ENCODE measurements around the gene PXMP4.
"Not testable (repeated sequence)": the region's sequence is repeated elsewhere in the genome, so short reads cannot be mapped to it uniquely, and the experiment has no call there.

The PXMP4 gene

DNA sequence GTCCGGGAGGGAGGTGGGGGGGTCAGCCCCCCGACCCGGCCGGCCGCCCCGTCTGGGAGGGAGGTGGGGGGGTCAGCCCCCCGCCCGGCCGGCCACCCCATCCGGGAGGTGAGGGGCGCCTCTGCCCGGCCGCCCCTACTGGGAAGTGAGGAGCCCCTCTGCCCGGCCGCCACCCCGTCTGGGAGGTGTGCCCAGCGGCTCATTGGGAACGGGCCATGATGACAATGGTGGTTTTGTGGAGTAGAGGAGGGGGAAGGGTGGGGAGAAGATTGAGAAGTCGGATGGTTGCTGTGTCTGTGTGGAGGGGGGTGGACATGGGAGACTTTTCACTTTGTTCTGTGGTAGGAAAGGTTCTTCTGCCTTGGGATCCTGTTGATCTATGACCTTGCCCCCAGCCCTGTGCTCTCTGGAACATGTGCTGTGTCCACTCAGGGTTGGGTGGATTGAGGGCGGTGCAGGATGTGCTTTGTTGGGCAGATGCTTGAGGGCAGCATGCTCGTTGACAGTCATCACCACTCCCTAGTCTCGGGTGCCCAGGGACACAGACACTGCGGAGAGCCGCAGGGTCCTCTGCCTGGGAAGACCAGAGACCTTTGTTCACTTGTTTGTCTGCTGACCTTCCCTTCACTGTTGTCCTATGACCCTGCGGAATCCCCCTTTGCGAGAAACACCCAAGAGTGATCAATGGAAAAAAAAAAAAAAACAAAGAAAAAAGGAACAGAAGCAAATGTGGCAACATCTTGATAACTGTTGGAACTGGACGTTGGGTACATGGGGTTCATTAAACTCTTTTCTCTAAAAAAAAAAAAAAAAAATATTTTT is 18.3 kb downstream of the PXMP4 start:
- Histone ChIP-seq H3K27ac (ENCODE audit: low read depth, low read length) (no peak overlapping the region), H3K36me3 (ENCODE audit: insufficient read depth, low read length) (no peaks in the 10 kb centered on the region), H3K9ac (ENCODE audit: low read depth, low read length) (no peak overlapping the region), H3K4me3 (ENCODE audit: low read length) (no peak overlapping the region), H3K4me1 (ENCODE audit: insufficient read depth, low read length) (no peaks in the 10 kb centered on the region), H3K27me3 (ENCODE audit: insufficient read depth, low read length) (no peaks in the 10 kb centered on the region), H3K9me3 (ENCODE audit: insufficient read depth, low read depth, low read length) (0 out of 2 replicates have a peak, but pooled peaks cover 3% of the 10 kb centered on the region)
- WGBS, result 94% methylated on average over 26 of the region's 27 CpGs

DNA sequence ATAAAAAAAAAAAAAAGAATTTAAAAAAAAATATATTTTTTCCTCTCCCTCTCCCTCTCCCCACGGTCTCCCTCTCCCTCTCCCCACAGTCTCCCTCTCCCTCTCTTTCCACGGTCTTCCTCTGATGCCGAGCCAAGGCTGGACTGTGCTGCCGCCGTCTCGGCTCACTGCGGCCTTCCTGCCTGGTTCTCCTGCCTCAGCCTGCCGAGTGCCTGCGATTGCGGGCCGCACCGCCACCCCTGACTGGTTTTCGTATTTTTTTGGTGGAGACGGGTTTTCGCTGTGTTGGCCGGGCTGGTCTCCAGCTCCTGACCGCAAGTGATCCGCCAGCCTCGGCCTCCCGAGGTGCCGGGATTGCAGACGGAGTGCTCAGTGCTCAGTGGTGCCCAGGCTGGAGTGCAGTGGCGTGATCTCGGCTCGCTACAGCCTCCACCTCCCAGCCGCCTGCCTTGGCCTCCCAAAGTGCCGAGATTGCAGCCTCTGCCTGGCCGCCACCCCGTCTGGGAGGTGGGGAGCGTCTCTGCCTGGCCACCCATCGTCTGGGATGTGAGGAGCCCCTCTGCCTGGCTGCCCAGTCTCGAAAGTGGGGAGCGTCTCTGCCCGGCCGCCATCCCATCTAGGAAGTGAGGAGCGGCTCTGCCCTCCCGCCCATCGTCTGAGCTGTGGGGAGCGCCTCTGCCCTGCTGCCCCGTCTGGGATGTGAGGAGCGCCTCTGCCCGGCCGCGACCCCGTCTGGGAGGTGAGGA is 19.2 kb downstream of the PXMP4 start:
- H3K9me3 ChIP-seq (ENCODE audit: insufficient read depth, low read depth, low read length); H3K4me3 ChIP-seq (ENCODE audit: low read length); H3K9ac ChIP-seq (ENCODE audit: low read depth, low read length); H3K36me3 ChIP-seq (ENCODE audit: insufficient read depth, low read length); H3K27me3 ChIP-seq (ENCODE audit: insufficient read depth, low read length); H3K27ac ChIP-seq (ENCODE audit: low read depth, low read length); H3K4me1 ChIP-seq (ENCODE audit: insufficient read depth, low read length): not testable (repeated sequence)
- WGBS, result 96% methylated on average over 44 of the region's 45 CpGs

DNA sequence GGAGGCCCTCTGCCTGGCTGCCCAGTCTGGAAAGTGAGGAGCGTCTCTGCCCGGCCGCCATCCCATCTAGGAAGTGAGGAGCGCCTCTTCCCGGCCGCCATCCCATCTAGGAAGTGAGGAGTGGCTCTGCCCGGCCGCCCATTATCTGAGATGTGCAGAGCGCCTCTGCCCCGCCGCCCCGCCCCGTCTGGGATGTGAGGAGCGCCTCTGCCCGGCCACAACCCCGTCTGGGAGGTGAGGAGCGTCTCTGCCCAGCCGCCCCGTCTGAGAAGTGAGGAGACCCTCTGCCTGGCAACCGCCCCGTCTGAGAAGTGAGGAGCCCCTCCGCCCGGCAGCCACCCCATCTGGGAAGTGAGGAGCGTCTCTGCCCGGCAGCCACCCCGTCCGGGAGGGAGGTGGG is 21.1 kb downstream of the PXMP4 start:
- not testable (repeated sequence) for H3K27me3 ChIP-seq (ENCODE audit: insufficient read depth, low read length); H3K9me3 ChIP-seq (ENCODE audit: insufficient read depth, low read depth, low read length)
- WGBS, result 94% methylated on average over 19 of the region's 27 CpGs

DNA sequence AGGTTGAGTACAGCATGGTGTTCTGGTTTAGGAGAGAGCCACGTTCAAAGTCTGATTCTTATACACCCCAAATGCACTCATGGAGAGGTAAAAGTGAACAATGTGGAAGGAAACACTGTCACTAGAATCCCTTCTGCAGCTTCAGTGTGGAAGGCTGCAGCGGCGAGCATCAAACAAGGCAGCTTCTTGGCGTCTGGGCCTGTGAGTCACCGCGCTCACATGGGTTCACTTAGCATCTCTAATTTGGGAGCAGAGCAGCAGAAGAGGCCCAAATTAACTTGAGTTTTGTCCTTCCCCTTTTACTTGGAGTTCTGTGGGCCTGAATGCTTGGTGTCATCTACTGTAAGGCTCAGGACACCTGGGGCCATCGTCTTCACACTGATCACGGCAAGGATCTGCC is 23.0 kb downstream of the PXMP4 start:
- WGBS, result 83% methylated on average over 8 of the region's 8 CpGs
- no peak overlapping the region for H3K9ac ChIP-seq (ENCODE audit: low read depth, low read length)
- peaks cover 17% of the 10 kb centered on the region for H3K4me1 ChIP-seq (ENCODE audit: insufficient read depth, low read length)
- 0 out of 2 replicates have a peak, but pooled peaks cover 3% of the 10 kb centered on the region for H3K9me3 ChIP-seq (ENCODE audit: insufficient read depth, low read depth, low read length)
- H3K4me3 ChIP-seq (ENCODE audit: low read length), result no peak overlapping the region
- no peak overlapping the region for H3K27ac ChIP-seq (ENCODE audit: low read depth, low read length)
- no peaks in the 10 kb centered on the region for H3K36me3 ChIP-seq (ENCODE audit: insufficient read depth, low read length)
- H3K27me3 ChIP-seq (ENCODE audit: insufficient read depth, low read length), result no peaks in the 10 kb centered on the region

More for the DNA sequence above, 21.1 kb downstream of the PXMP4 start:
- H3K4me1 ChIP-seq (ENCODE audit: insufficient read depth, low read length); H3K36me3 ChIP-seq (ENCODE audit: insufficient read depth, low read length); H3K9ac ChIP-seq (ENCODE audit: low read depth, low read length); H3K27ac ChIP-seq (ENCODE audit: low read depth, low read length); H3K4me3 ChIP-seq (ENCODE audit: low read length): not testable (repeated sequence)

DNA sequence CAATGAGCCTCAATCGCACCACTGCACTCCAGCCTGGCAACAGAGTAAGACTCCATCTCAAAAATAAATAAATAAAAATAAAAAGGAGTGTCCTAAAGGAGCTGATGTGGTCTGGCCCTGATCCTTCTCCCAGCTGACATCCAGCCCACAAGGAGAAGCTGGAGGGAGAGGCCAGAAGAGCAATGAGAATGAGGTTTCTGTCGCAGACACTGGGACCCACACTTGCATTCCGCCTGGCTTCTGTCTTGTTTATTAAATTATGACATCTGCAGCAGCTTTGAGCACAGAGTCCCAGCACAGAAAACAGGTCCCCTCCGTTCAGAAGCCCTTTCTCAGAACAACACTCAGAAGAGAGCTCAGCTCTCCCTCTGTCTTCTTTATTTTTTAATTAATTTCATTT is 23.7 kb downstream of the PXMP4 start:
- Histone ChIP-seq H3K27me3 (ENCODE audit: insufficient read depth, low read length) (no peaks in the 10 kb centered on the region), H3K36me3 (ENCODE audit: insufficient read depth, low read length) (no peaks in the 10 kb centered on the region), H3K9me3 (ENCODE audit: insufficient read depth, low read depth, low read length) (0 out of 2 replicates have a peak, but pooled peaks cover 3% of the 10 kb centered on the region), H3K4me1 (ENCODE audit: insufficient read depth, low read length) (peaks cover 17% of the 10 kb centered on the region), H3K4me3 (ENCODE audit: low read length) (no peak overlapping the region), H3K27ac (ENCODE audit: low read depth, low read length) (no peak overlapping the region), H3K9ac (ENCODE audit: low read depth, low read length) (no peak overlapping the region)
- 85% methylated on average over 4 of the region's 4 CpGs for WGBS

DNA sequence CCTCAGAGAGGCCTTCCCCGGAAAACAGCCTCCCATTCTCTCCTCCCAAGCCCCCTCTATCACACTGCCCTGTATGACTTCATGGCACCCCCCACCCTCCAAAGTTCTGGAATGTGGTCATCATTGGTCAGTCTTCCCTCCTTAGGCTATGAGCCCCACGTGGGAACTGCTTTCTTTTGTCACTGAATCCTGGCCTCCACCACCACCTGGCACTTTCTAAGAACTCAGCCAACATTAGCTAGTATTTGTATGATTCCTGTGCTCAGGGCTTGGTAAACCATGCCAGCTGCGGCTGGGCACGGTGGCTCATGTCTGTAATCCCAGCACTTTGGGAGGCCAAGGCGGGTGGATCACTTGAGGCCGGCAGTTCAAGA is 25.5 kb downstream of the PXMP4 start:
- H3K4me3 ChIP-seq (ENCODE audit: low read length), result no peak overlapping the region
- no peak overlapping the region for H3K27ac ChIP-seq (ENCODE audit: low read depth, low read length)
- H3K9ac ChIP-seq (ENCODE audit: low read depth, low read length), result no peak overlapping the region
- peaks cover 6% of the 10 kb centered on the region for H3K27me3 ChIP-seq (ENCODE audit: insufficient read depth, low read length)
- peaks cover 23% of the 10 kb centered on the region for H3K4me1 ChIP-seq (ENCODE audit: insufficient read depth, low read length)
- whole genome bisulfite sequencing, result 76% methylated on average over 6 of the region's 6 CpGs
- 0 out of 2 replicates have a peak, but pooled peaks cover 3% of the 10 kb centered on the region for H3K9me3 ChIP-seq (ENCODE audit: insufficient read depth, low read depth, low read length)
- no peaks in the 10 kb centered on the region for H3K36me3 ChIP-seq (ENCODE audit: insufficient read depth, low read length)

DNA sequence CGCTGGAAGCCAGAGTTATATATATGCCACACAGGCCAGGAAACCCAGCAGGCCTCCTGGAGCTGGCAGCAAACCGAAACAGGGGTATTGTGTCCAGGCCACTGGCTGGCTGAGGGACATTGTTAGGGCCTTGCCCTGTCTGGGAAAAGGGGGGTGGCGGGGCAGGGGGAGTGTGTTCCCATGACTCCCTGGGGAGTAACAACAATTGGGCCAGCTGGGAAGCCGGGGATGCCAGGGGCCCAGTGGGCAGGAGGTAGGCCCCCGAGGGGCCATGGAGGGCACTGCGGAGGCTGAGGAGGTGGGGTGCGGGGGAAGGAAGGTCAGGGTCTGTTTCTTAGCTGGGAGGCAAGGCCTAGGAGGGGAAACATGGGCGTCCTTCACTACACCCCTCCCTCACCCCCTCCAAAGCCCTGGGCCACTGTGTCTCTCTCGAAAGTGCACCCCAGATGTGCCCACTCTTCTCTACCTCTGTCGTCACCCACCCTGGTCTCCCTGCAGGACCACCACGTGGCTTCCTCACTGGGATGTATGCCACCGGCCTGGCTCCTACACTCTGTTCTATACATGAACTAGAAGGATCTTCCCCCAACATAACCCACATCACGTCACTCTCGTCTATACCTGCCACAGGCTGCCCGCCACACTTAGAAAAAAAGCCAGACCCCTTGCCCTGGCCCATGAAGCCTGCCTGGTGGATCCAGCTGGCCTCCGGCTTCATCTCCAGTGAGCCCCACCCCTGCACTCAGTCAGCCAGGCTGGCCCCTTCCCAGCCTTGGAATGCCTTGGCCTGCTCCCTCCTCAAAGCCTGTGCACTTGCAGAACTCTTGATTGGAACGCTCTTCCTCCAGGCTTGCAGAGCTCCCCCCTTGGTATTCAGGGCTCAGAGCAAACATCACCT is 26.1 kb downstream of the PXMP4 start:
- Histone ChIP-seq H3K27ac (ENCODE audit: low read depth, low read length) (no peak overlapping the region), H3K4me1 (ENCODE audit: insufficient read depth, low read length) (peaks cover 23% of the 10 kb centered on the region), H3K27me3 (ENCODE audit: insufficient read depth, low read length) (peaks cover 12% of the 10 kb centered on the region), H3K36me3 (ENCODE audit: insufficient read depth, low read length) (no peaks in the 10 kb centered on the region), H3K9ac (ENCODE audit: low read depth, low read length) (no peak overlapping the region), H3K4me3 (ENCODE audit: low read length) (no peak overlapping the region), H3K9me3 (ENCODE audit: insufficient read depth, low read depth, low read length) (0 out of 2 replicates have a peak, but pooled peaks cover 3% of the 10 kb centered on the region)
- 78% methylated on average over 17 of the region's 17 CpGs for WGBS

DNA sequence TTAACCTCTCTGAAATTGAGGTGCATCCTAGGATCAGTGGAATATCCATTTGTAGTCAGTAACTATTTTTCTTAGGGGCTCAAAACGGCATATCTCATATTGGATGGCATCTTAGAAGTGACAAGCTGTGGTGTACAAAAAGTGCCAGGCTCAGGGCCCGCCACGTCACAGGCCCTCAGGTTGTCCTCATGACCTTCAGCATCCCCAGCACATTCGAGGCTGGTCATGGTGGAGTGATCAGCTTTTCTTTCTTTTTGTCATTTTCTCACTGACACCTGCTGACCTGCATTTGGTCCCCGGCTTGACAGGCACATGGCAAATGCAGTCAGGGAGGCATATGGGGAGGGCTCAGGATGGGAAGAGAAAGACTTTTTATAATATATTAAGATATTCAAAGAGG is 26.8 kb downstream of the PXMP4 start:
- Histone ChIP-seq H3K9ac (ENCODE audit: low read depth, low read length) (no peak overlapping the region), H3K4me1 (ENCODE audit: insufficient read depth, low read length) (peaks cover 23% of the 10 kb centered on the region)
- WGBS, result 82% methylated on average over 4 of the region's 5 CpGs

DNA sequence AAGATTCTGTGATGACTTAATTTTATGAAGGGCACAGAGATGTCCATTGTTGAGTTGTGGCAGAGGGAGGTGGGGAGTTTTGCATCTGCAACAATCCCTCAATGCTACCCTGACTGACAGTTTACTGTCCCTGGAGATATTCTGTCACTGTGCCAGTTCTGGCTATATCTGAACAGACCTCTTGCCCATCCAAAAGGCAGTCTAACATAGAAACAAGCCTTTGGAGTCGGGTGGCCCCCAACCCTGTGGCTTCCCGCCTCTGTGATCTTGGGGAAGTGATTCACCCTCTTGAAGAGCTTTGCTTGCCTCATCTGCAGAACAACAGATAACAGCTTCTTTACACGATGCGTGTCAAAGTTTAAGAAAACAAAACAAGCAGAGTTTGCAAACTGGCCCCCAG is 30.1 kb downstream of the PXMP4 start:
- Histone ChIP-seq H3K27ac (ENCODE audit: low read depth, low read length) (no peak overlapping the region), H3K9ac (ENCODE audit: low read depth, low read length) (no peak overlapping the region), H3K9me3 (ENCODE audit: insufficient read depth, low read depth, low read length) (no peaks in the 10 kb centered on the region), H3K27me3 (ENCODE audit: insufficient read depth, low read length) (peaks cover 23% of the 10 kb centered on the region), H3K4me3 (ENCODE audit: low read length) (no peak overlapping the region), H3K36me3 (ENCODE audit: insufficient read depth, low read length) (no peaks in the 10 kb centered on the region), H3K4me1 (ENCODE audit: insufficient read depth, low read length) (peaks cover 28% of the 10 kb centered on the region)
- whole genome bisulfite sequencing, result 30% methylated on average over 4 of the region's 4 CpGs

More for the DNA sequence above, 26.8 kb downstream of the PXMP4 start:
- peaks cover 19% of the 10 kb centered on the region for H3K27me3 ChIP-seq (ENCODE audit: insufficient read depth, low read length)
- no peak overlapping the region for H3K27ac ChIP-seq (ENCODE audit: low read depth, low read length)
- no peak overlapping the region for H3K4me3 ChIP-seq (ENCODE audit: low read length)
- 0 out of 2 replicates have a peak, but pooled peaks cover 3% of the 10 kb centered on the region for H3K9me3 ChIP-seq (ENCODE audit: insufficient read depth, low read depth, low read length)
- no peaks in the 10 kb centered on the region for H3K36me3 ChIP-seq (ENCODE audit: insufficient read depth, low read length)

DNA sequence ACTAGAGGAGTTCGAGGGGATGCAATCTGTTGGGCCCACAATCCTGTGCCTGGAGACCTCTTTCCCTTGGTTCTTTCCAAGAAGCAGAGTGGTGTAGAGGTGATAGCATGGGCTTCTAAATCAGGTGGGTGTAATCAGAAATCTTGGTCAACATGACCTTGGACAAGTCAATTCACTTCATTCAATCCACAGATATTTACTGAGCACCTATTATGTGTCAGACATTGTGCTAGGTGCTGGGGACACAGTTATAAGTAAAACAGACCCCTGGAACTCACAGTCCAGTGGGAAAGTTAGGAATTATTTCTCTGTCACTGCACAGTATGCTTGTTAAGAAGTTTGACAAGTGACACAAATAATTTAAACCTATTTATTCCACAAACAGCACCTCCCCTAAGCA is 30.6 kb downstream of the PXMP4 start:
- no peak overlapping the region for H3K4me3 ChIP-seq (ENCODE audit: low read length)
- H3K9me3 ChIP-seq (ENCODE audit: insufficient read depth, low read depth, low read length), result no peaks in the 10 kb centered on the region
- H3K4me1 ChIP-seq (ENCODE audit: insufficient read depth, low read length), result peaks cover 26% of the 10 kb centered on the region
- no peak overlapping the region for H3K27ac ChIP-seq (ENCODE audit: low read depth, low read length)
- H3K36me3 ChIP-seq (ENCODE audit: insufficient read depth, low read length), result no peaks in the 10 kb centered on the region
- WGBS, result 100% methylated on average over 1 of the region's 1 CpG
- H3K9ac ChIP-seq (ENCODE audit: low read depth, low read length), result no peak overlapping the region
- peaks cover 23% of the 10 kb centered on the region for H3K27me3 ChIP-seq (ENCODE audit: insufficient read depth, low read length)
